ENCODE results near the gene CDON. TPM values are rescaled to one million over a fixed set of nuclear protein-coding genes. Genes with fewer than 3 reads are reported as not detected.

CDON gene
- total and polyA plus RNA-seq, 7 experiments from 2014 or later = 0.24 to 4.8 (median 2.1) TPM

GRCh38 chr11:125957618-125958332, 104.9 kb downstream of the CDON start:
- Histone ChIP-seq H3K27me3 (ENCODE audit: control insufficient read depth in 2 of 2, insufficient read depth in 2 of 2, low read length in 2 of 2) (no peaks in the 10 kb centered on the region), H3K36me3 (ENCODE audit: control insufficient read depth in 2 of 3, insufficient read depth in 3 of 3, low read length in 3 of 3) (no peaks in the 10 kb centered on the region), H3K4me1 (ENCODE audit: control insufficient read depth in 2 of 2, insufficient read depth in 2 of 2, low read length in 2 of 2) (no peaks in the 10 kb centered on the region), H3K9me3 (ENCODE audit: control insufficient read depth in 2 of 3, low read length in 3 of 3) (peaks cover 0 to 4% (median 0%) of the 10 kb centered on the region in 3 experiments), H3K4me3 (ENCODE audit: low read length) (no peak overlapping the region), H3K27ac (ENCODE audit: low read depth, low read length) (no peak overlapping the region)
- no peak for ATAC-seq
- peaks cover 0 to 28% (median 15%) of the 10 kb centered on the region in 5 donors for H3K36me3 Mint-ChIP-seq
- intact Hi-C loops (cut with micrococcal nuclease) = no loop called here
- peaks cover 3 to 7% (median 5%) of the 10 kb centered on the region in 7 donors for H3K4me1 Mint-ChIP-seq
- DNase-seq = no peak
- ChIA-PET CTCF (interaction anchor here (0.7 kb wide), 1 partner anchor 366 kb away, joined by 3 read pairs; no protein-coding TSS in a partner anchor), POLR2A (no interaction called here)
- H3K9me3 Mint-ChIP-seq = peaks cover 0 to 9% (median 4%) of the 10 kb centered on the region in 11 donors
- peak overlapping the region in 1 of 9 donors; percentile 12 for H3K27ac Mint-ChIP-seq
- H3K27me3 Mint-ChIP-seq = no peaks in the 10 kb centered on the region
- peak overlapping the region in 6 of 10 donors; percentile 5 to 72 (median 23) for H3K4me3 Mint-ChIP-seq

GRCh38 chr11:125956391-125957134, 106.1 kb downstream of the CDON start:
- POLR2A ChIA-PET = no interaction called here
- H3K9me3 Mint-ChIP-seq = no peaks in the 10 kb centered on the region
- no peaks in the 10 kb centered on the region for H3K36me3 ChIP-seq (ENCODE audit: control insufficient read depth in 2 of 3, insufficient read depth in 3 of 3, low read length in 3 of 3)
- no peak overlapping the region for H3K27ac ChIP-seq (ENCODE audit: low read depth, low read length)
- H3K4me1 Mint-ChIP-seq = peaks cover 3 to 7% (median 5%) of the 10 kb centered on the region in 7 donors
- ATAC-seq (no peak), DNase-seq (no peak)
- H3K4me3 Mint-ChIP-seq = no peak overlapping the region
- no peaks in the 10 kb centered on the region for H3K4me1 ChIP-seq (ENCODE audit: control insufficient read depth in 2 of 2, insufficient read depth in 2 of 2, low read length in 2 of 2)
- H3K4me3 ChIP-seq (ENCODE audit: low read length) = no peak overlapping the region
- intact Hi-C loops (cut with micrococcal nuclease) = no loop called here
- no peaks in the 10 kb centered on the region for H3K9me3 ChIP-seq (ENCODE audit: control insufficient read depth in 2 of 3, low read length in 3 of 3)
- H3K27me3 Mint-ChIP-seq = peaks cover 0 to under 1% (median 0%) of the 10 kb centered on the region in 5 donors
- H3K27ac Mint-ChIP-seq = peak overlapping the region in 1 of 9 donors; percentile 26
- CTCF ChIA-PET = interaction anchor here (0.7 kb wide), 1 partner anchor 367 kb away, joined by 3 read pairs; no protein-coding TSS in a partner anchor
- peaks cover 0 to 16% (median 6%) of the 10 kb centered on the region in 5 donors for H3K36me3 Mint-ChIP-seq
- H3K27me3 ChIP-seq (ENCODE audit: control insufficient read depth in 2 of 2, insufficient read depth in 2 of 2, low read length in 2 of 2) = no peaks in the 10 kb centered on the region

- DNase-seq = no peak
- H3K9me3 ChIP-seq (ENCODE audit: control insufficient read depth in 2 of 3, low read length in 3 of 3) = no peaks in the 10 kb centered on the region
- Mint-ChIP-seq H3K36me3 (peaks cover 0 to 10% (median 4%) of the 10 kb centered on the region in 5 donors), H3K27me3 (peaks cover 0 to 6% (median 0%) of the 10 kb centered on the region in 5 donors), H3K27ac (no peak overlapping the region), H3K4me3 (no peak overlapping the region), H3K9me3 (no peaks in the 10 kb centered on the region), H3K4me1 (peaks cover 3 to 7% (median 5%) of the 10 kb centered on the region in 7 donors)
- CTCF ChIA-PET = no interaction called here
- intact Hi-C loops (cut with micrococcal nuclease) = no loop called here
- no peak overlapping the region for H3K4me3 ChIP-seq (ENCODE audit: low read length)
- H3K27ac ChIP-seq (ENCODE audit: low read depth, low read length) = no peak overlapping the region
- POLR2A ChIA-PET = no interaction called here
- H3K36me3 ChIP-seq (ENCODE audit: control insufficient read depth in 2 of 3, insufficient read depth in 3 of 3, low read length in 3 of 3) = no peaks in the 10 kb centered on the region
- no peak for ATAC-seq
- no peaks in the 10 kb centered on the region for H3K27me3 ChIP-seq (ENCODE audit: control insufficient read depth in 2 of 2, insufficient read depth in 2 of 2, low read length in 2 of 2)
- H3K4me1 ChIP-seq (ENCODE audit: control insufficient read depth in 2 of 2, insufficient read depth in 2 of 2, low read length in 2 of 2) = no peaks in the 10 kb centered on the region
Observed at GRCh38 chr11:125955856-125956255, 106.8 kb downstream of the CDON start.

- H3K36me3 ChIP-seq (ENCODE audit: control insufficient read depth in 2 of 3, insufficient read depth in 3 of 3, low read length in 3 of 3) = no peaks in the 10 kb centered on the region
- H3K27ac Mint-ChIP-seq = no peak overlapping the region
- H3K27me3 Mint-ChIP-seq = peaks cover 0 to 6% (median 0%) of the 10 kb centered on the region in 5 donors
- ChIA-PET CTCF (no interaction called here), POLR2A (no interaction called here)
- DNase-seq (no peak), ATAC-seq (no peak)
- no peaks in the 10 kb centered on the region for H3K9me3 ChIP-seq (ENCODE audit: control insufficient read depth in 2 of 3, low read length in 3 of 3)
- no peaks in the 10 kb centered on the region for H3K9me3 Mint-ChIP-seq
- intact Hi-C loops (cut with micrococcal nuclease) = no loop called here
- no peaks in the 10 kb centered on the region for H3K4me1 ChIP-seq (ENCODE audit: control insufficient read depth in 2 of 2, insufficient read depth in 2 of 2, low read length in 2 of 2)
- H3K4me3 Mint-ChIP-seq = no peak overlapping the region
- H3K4me3 ChIP-seq (ENCODE audit: low read length) = no peak overlapping the region
- H3K4me1 Mint-ChIP-seq = peaks cover 3 to 7% (median 5%) of the 10 kb centered on the region in 7 donors
- no peaks in the 10 kb centered on the region for H3K27me3 ChIP-seq (ENCODE audit: control insufficient read depth in 2 of 2, insufficient read depth in 2 of 2, low read length in 2 of 2)
- H3K36me3 Mint-ChIP-seq = peaks cover 0 to 7% (median 4%) of the 10 kb centered on the region in 5 donors
- H3K27ac ChIP-seq (ENCODE audit: low read depth, low read length) = no peak overlapping the region
Observed at GRCh38 chr11:125954945-125955640, 107.6 kb downstream of the CDON start.

GRCh38 chr11:125954123-125954944, 108.3 kb downstream of the CDON start:
- intact Hi-C loops (cut with micrococcal nuclease) = no loop called here
- Histone ChIP-seq H3K27me3 (ENCODE audit: control insufficient read depth in 2 of 2, insufficient read depth in 2 of 2, low read length in 2 of 2) (no peaks in the 10 kb centered on the region), H3K4me1 (ENCODE audit: control insufficient read depth in 2 of 2, insufficient read depth in 2 of 2, low read length in 2 of 2) (no peaks in the 10 kb centered on the region), H3K36me3 (ENCODE audit: control insufficient read depth in 2 of 3, insufficient read depth in 3 of 3, low read length in 3 of 3) (no peaks in the 10 kb centered on the region), H3K9me3 (ENCODE audit: control insufficient read depth in 2 of 3, low read length in 3 of 3) (no peaks in the 10 kb centered on the region), H3K4me3 (ENCODE audit: low read length) (no peak overlapping the region), H3K27ac (ENCODE audit: low read depth, low read length) (no peak overlapping the region)
- H3K9me3 Mint-ChIP-seq = no peaks in the 10 kb centered on the region
- peaks cover 3 to 7% (median 5%) of the 10 kb centered on the region in 7 donors for H3K4me1 Mint-ChIP-seq
- DNase-seq (no peak), ATAC-seq (no peak)
- no peak overlapping the region for H3K27ac Mint-ChIP-seq
- peaks cover 0 to 6% (median 1%) of the 10 kb centered on the region in 5 donors for H3K27me3 Mint-ChIP-seq
- no peak overlapping the region for H3K4me3 Mint-ChIP-seq
- peaks cover 0 to 5% (median 3%) of the 10 kb centered on the region in 5 donors for H3K36me3 Mint-ChIP-seq
- ChIA-PET POLR2A (no interaction called here), CTCF (no interaction called here)

GRCh38 chr11:125953401-125953935, 109.2 kb downstream of the CDON start:
- ATAC-seq (no peak), DNase-seq (no peak)
- no peaks in the 10 kb centered on the region for H3K9me3 Mint-ChIP-seq
- H3K4me1 ChIP-seq (ENCODE audit: control insufficient read depth in 2 of 2, insufficient read depth in 2 of 2, low read length in 2 of 2) = no peaks in the 10 kb centered on the region
- no peaks in the 10 kb centered on the region for H3K36me3 ChIP-seq (ENCODE audit: control insufficient read depth in 2 of 3, insufficient read depth in 3 of 3, low read length in 3 of 3)
- peaks cover 0 to 6% (median 4%) of the 10 kb centered on the region in 5 donors for H3K27me3 Mint-ChIP-seq
- peaks cover 0 to 5% (median 3%) of the 10 kb centered on the region in 5 donors for H3K36me3 Mint-ChIP-seq
- no peak overlapping the region for H3K4me3 ChIP-seq (ENCODE audit: low read length)
- POLR2A ChIA-PET = no interaction called here
- CTCF ChIA-PET = no interaction called here
- H3K9me3 ChIP-seq (ENCODE audit: control insufficient read depth in 2 of 3, low read length in 3 of 3) = no peaks in the 10 kb centered on the region
- intact Hi-C loops (cut with micrococcal nuclease) = no loop called here
- H3K27me3 ChIP-seq (ENCODE audit: control insufficient read depth in 2 of 2, insufficient read depth in 2 of 2, low read length in 2 of 2) = no peaks in the 10 kb centered on the region
- H3K27ac Mint-ChIP-seq = no peak overlapping the region
- peaks cover 3 to 7% (median 5%) of the 10 kb centered on the region in 7 donors for H3K4me1 Mint-ChIP-seq
- H3K27ac ChIP-seq (ENCODE audit: low read depth, low read length) = no peak overlapping the region
- no peak overlapping the region for H3K4me3 Mint-ChIP-seq

All from naive thymus-derived CD4-positive, alpha-beta T cell (primary cell).